ENCODE results near the gene ENGASE.

The ENGASE gene

DNA sequence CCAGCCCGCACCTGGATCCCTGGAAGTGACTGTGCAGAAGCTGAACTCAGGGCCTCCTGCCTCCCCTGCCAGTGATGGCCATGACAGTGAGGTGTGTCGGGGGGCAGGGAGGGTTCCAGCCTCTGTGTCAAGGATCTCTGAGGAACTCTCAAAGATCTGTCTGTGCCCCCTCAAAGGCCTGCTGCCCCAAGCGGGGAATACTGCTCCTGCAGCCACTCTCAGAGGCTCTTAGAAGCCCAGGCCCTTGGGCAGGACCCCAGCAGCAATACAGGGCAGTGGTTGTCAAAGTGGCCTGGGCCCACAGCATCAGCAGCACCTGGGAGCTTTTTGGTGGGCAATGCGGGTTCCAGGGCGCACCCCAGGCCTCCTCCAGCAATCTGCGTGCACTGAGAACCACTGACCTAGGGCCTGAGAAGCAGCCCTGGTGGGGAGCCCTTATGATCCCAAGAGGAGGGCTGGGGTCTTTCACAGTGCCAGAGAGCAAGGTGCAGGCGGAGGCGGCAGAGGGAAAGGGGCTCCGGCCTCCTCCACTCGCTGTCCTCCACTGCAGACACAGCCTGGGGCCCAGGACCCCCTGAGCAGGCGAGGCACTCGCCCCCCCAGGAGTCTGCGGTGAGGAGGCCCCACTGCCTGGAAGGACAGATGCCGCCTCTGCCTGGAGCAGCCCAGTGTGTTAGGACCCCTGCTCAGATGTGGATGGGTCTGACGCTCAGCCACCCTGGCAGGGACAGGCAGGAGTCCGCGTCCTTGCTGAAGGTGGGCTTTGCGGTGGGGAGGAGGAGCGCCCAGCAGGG lies 42.1 kb downstream of the ENGASE start:
- no peak for DNase-seq (ENCODE audit: low spot score)

DNA sequence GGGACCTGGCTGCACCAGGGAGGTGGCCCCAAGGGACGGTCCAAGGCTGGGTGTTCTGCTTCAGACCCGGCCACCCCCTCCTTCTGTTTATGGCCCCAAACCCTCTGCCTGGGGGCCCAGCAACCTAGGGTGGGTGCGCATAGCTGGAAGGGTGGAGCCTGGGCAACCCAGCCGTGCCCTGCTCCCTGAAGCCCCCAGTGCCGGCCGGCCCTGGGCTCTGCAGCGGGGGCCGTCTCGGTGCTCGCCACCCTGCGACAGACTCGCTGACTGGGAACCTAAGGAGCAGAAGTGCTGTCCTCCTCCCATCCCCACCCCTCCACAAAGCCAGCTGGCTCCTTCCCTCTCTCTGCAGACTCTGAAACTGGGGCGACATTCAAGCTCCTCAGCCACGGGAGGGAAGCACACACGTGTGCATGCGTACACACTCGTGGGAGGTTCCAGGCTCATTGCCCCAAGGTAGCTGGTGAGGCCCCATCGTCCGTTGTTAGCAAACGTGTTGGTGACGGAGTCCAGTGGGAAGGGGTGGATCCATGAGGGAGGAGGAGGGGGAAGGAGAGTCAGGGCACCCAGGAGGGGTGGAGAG lies 43.4 kb downstream of the ENGASE start:
- no peak for DNase-seq (ENCODE audit: low spot score)

GRCh38 chr17:79118924-79119323 lies 44.3 kb downstream of the ENGASE start:
- DNase-seq (ENCODE audit: low spot score): no peak

- DNase-seq (ENCODE audit: low spot score): no peak
Measured at GRCh38 chr17:79120259-79120658, 45.6 kb downstream of the ENGASE start.

- DNase-seq (ENCODE audit: low spot score): no peak
Measured at GRCh38 chr17:79123988-79124387, 49.4 kb downstream of the ENGASE start.

DNA sequence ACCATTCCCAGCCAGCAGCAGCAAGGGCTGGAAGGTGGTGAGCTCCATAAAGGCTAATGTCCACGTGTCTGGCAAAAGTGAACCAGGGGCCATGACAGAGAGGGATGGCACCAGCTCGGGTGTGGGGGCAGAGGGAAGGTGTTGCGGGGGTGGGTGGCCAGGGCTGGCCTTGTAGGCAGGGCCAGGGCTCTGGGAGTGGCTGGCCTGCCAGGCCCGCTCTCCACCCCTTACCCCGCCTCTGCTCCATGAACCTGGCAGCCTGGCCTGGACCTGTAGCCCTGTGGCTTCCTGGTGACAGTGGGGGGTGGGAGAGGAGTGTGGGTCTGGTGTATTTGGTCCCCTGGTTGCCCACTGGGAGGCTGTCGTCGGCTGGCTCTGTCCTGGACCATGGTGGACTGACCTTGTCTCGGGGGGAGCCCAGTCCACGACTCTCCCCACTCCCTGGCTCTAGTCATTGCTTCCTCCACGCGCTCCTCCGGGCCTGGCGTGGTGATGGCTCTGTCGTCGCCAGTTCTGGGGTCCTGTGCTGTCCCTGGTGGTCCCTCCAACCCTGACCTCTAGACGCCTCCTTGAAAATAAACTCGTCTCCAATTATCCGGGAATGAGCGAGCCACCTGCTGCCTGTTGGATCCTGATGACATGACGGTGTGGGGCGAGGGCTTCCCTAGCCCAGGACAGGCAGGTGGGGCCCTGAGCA lies 50.0 kb downstream of the ENGASE start:
- no peak for DNase-seq (ENCODE audit: low spot score)

- DNase-seq (ENCODE audit: low spot score): no peak
Measured at GRCh38 chr17:79125503-79125902, 50.9 kb downstream of the ENGASE start.

DNA sequence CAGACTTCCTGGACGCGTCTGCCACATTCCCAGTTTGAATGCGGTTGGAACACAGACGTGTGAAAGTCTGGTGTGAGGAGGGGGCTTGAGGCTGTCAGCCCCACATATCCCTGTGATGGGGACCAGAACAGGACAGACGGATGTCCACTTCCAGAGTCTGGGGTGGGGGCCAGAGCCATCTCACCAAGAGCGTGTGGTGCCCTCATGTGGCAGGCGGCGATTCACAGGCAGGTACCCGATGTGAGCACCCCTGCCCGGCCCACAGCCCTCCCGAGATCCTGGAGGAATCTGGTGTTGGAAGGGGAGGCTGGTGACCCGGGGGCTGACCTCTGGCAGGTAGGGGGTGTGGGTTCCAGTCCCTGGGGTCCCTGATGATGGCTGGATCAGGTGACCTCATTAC lies 51.5 kb downstream of the ENGASE start:
- DNase-seq (ENCODE audit: low spot score): no peak

DNA sequence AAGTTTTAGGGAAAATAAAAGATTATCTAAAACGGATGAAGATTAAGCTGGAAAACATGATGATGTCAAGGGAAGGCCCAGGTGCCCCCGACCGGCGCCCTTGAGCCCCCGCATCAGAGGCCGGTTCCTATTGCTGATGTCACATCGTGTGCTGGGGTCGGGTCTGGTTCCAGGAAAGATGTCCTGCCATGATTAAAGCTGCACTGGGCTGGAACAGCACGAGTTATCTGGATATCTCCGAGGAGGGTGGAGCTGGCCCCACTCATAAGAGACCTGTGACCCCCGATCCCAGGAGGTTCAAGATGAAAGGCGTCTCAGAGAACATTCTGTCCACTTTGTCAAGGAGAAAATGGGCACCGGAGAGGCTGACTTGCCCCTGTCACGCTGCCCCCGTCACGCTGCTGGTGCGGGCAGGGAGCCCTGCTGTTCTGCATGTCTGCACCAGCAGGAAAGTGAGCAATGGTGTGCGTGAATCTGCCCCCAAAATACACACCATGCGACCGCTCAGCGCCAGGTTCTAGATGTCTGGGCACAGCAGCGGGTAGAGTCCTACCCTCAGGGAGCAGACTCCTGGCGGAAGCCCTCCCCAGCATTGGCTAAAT lies 53.0 kb downstream of the ENGASE start:
- no peak for DNase-seq (ENCODE audit: low spot score)

DNA sequence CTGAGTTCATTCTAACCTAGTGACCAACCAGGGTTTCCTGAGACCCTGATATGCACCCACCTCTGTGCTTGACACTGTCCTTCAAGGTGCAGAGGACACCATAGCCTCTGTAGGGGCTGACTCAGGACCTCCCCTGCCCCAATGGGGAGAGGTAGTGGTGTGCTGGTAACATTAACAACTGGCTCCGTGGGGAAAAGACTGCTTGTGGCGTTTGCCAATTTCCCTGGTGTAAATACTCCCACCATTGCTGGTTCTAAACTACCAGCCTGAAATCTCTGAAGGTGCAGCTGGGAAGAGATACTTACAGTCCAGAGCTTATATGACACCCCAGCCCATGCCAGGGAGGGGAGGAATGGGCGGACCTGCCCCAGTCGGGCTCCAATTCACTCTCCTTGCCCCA lies 54.9 kb downstream of the ENGASE start:
- no peak for DNase-seq (ENCODE audit: low spot score)

GRCh38 chr17:79130536-79131273 lies 56.1 kb downstream of the ENGASE start:
- DNase-seq (ENCODE audit: low spot score): no peak

DNA sequence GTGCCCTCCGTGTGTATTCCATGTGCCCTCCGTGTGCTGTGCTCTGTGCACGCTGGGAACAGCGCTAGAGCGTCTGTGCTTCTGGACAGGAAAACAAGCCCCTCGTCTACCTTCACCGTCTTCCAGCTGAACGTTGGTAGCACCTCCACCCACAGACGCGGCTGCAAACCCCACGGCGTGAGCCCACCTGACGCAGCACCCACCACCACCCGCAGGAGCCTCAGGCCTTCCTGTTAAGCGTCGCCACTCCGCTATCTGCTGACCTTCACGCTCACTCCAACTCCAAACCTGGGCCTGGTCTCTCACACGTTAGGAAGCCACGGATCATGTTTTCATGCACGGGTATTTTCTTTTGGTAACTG lies 56.6 kb downstream of the ENGASE start:
- DNase-seq (ENCODE audit: low spot score): no peak

DNA sequence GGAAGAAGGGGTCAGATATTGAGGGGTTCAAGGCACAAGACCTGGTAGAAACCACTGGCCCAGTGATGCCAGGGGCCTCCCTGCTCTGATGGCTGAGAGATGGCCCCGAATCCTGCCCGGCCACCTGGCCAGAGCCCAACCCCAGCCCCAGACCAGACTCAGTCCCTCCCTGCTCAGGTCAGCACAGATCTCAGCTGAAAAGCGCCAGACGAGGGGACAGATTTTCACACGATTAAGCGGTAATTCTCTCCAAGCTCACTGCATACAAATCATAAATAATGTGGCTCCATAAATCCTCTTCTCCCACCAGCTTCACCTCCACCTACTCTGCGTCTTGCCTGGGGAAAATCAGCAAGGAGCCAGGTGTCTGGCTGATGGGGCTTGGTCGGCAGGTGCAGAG lies 57.1 kb downstream of the ENGASE start:
- DNase-seq (ENCODE audit: low spot score): no peak

DNA sequence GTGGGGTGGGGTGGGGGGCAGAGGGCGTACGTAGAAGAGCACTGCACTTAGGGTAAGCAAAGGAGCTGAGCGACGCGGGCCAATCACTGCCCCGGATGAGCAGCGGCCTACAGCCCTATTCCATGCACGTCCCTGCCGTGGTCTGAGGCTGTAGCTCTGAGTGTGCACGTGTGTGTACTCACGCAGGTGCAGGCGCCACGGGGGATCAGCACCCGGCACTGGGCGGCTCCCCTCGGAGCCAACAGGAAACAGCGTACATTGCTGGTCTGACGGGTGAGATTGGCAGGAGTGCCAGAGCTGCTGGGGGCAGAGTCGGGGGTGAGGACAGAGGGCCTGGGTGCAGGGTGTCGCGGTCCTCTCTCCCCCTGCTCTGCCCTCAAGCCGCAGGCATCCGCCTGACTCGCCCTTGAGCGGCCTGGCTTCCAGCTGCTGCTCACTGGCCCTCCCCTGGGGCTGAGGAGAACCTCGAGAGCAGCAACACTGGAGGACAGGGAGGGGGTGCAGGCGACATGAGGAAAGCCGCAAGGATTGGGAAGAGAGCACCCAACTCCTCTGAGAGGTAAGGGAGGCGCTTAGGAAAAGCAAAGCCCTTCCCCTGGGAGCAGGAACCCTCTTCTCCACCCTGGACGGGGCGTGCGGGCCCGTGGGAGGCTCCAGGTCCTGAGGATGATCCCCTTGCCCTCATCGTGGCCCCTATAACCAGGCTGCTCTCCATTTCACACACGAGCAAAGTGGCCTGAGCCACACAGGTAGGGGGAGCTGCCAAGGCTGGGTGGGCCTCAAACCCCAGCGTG lies 57.8 kb downstream of the ENGASE start:
- no peak for DNase-seq (ENCODE audit: low spot score)

DNA sequence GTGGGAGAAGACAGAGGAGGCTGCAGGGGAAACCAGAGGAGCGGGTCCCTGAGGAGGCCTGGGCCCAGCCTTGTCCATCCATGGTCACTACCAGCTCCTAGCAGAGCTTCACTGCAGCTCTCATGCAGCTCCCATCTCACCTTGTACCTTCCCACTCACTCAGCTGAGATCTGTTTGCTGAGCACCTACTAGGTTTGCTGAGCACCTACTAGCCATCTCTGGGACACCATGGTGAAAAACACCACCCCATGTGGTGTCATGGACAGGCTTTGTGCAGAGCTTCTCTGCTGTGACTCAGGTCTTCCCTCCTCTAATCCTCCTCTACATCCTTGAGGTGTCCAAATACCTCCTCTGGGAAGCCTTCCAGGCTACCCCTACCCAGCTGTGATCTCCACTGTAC lies 58.6 kb downstream of the ENGASE start:
- DNase-seq (ENCODE audit: low spot score): no peak

- no peak for DNase-seq (ENCODE audit: low spot score)
Measured at GRCh38 chr17:79133985-79134384, 59.4 kb downstream of the ENGASE start.

GRCh38 chr17:79135011-79135410 lies 60.4 kb downstream of the ENGASE start:
- DNase-seq (ENCODE audit: low spot score): no peak

DNA sequence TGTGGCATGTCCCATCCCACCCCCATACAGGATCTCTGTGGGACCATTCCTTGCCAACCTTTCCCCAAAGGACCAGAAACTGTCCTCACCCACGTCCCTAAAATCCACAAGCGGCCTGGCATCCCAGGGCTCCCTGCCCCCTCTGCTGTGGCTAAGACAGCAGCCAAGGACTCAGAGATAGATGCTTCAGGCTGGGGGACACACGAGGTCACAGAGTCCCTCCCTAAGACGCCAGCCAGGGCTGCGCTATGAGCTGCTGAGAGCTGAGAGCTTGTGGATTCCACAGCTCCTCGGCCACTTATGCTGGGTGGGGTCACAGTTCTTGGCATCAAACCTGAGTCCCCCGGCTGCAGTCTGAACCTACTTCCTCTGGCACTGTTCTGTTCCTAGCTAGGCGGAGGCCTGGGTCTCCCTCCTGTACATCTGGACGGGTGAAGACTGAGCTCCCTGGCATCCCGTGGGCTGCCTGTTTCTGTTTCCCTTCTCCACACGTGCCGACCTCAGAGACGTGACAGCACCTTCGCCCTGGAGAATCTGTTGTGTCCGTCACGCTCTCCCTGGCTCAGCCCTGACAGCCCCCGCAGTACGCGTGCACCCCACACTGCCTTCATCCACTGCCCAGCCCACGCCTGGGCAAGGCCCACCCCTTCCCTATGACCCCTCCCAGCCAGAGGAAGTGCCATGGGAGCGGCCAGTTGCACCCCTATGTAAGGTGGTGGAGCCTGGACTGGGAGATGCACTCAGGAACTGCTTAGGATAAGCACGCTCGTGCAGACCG lies 61.2 kb downstream of the ENGASE start:
- DNase-seq (ENCODE audit: low spot score): no peak

All from activated CD4-positive, alpha-beta T cell treated with anti-CD3 and anti-CD28 coated beads, Interleukin-2, Interleukin-4, amounts not matched to agents 100 ng/mL and 50 ng/mL, durations not matched to agents 16 hours and 8 hours (primary cell).